VCaP (cell line): ENCODE results near the gene PLCL2.

Source experiments
- H3K27ac ChIP-seq: fragments of 450-650 bp; 2 replicates; pipeline ENCODE4 v1.5.1; 2017
- TF ChIP-seq, protein P1 (sequence below): fragments of 450-650 bp; conservative IDR thresholded peaks from 2 replicates; pipeline ENCODE4 v1.5.1; 2017; ENCODE audit warnings: mild to moderate bottlenecking, moderate library complexity

Gene PLCL2

DNA sequence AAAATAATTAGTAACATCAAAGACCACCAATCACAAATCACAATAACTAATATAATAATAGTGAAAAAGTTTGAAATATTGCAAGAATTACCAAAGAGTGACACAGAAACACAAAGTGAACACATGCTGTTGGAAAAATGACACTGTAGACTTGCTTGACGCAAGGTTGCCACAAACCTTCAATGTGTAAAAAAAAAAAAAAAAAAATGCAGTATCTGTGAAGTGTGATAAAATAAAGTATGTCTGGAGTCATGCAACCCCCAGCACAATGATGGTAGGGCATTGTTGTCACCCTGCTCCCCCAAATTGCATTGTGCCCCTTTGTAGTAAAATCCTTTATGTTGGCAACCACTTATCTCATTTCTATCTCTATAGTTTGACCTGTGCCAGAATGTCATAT, 190.6 kb downstream of the PLCL2 start:
- no peak overlapping the region for H3K27ac ChIP-seq
- TF ChIP-seq, protein P1, sequence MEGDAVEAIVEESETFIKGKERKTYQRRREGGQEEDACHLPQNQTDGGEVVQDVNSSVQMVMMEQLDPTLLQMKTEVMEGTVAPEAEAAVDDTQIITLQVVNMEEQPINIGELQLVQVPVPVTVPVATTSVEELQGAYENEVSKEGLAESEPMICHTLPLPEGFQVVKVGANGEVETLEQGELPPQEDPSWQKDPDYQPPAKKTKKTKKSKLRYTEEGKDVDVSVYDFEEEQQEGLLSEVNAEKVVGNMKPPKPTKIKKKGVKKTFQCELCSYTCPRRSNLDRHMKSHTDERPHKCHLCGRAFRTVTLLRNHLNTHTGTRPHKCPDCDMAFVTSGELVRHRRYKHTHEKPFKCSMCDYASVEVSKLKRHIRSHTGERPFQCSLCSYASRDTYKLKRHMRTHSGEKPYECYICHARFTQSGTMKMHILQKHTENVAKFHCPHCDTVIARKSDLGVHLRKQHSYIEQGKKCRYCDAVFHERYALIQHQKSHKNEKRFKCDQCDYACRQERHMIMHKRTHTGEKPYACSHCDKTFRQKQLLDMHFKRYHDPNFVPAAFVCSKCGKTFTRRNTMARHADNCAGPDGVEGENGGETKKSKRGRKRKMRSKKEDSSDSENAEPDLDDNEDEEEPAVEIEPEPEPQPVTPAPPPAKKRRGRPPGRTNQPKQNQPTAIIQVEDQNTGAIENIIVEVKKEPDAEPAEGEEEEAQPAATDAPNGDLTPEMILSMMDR: no peak

DNA sequence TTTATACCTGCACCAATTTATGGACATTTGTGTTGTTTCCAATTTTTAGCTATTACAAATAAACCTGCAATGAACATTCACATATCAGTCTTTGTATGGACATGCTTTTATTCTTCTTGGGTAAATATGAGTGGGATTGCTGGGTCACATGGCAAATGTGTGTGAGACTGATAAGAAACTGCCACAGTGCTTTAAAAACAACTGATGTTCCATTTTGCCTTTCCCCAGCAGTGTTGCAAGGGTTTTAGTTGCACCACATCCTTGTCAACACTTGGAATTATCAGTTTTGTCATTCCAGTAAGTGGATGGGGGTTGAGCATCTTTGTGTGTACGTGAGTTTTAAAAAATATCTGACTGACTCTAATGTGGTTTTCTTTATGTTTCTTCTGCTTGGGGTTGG, 191.2 kb downstream of the PLCL2 start:
- H3K27ac ChIP-seq: no peak overlapping the region
- TF ChIP-seq, protein P1: no peak

DNA sequence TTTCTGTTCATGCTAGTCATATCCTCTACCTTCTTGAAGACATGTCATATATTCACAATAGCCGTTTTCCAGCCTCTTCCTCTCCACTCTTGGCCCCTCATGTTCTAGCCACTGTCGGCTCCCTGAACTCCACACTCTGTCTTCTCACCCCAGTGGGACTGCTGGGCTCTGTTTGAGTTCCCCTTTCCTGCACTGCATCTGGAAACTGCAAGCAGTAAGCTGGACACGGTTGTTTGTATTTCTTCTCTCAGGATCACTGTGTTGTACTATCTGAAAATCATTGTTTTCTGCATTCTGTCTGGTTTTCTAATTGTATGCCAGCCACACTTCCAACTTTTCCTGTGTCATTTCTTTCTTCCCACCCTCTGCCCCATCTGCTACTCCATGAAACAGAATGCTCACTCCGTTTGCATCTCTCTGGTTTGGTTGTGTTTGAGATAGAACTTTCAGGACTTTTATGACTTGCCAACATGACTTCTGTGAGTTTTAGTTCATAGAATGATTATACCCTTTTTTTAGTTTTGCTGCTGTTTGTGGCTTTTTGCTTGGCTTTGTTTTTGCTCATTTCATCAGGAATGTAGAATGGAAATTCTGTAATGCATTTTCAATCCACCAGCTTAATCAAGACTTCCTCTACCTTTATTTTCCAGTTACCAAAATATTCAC, 192.3 kb downstream of the PLCL2 start:
- TF ChIP-seq, protein P1: no peak
- no peak overlapping the region for H3K27ac ChIP-seq

DNA sequence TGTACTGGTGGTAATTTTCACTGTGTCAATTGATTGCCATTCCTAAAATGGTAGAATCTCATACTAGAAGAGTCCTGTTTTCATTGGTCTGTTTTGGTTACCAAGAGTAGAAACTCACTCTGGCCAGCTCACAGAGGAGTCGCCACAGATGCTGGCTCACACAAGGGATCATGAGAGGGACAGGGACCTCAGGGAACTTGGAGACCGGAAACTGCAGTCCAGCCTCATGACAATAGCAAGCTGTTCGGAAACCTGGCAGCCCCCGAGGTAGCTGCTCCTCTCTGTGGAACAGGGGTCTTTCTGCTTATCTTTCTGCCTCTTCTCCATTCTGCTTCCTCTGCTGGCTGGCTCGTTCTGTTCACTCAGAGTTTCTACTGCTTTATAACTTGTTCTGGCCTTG, 192.9 kb downstream of the PLCL2 start:
- TF ChIP-seq, protein P1: no peak
- no peak overlapping the region for H3K27ac ChIP-seq

DNA sequence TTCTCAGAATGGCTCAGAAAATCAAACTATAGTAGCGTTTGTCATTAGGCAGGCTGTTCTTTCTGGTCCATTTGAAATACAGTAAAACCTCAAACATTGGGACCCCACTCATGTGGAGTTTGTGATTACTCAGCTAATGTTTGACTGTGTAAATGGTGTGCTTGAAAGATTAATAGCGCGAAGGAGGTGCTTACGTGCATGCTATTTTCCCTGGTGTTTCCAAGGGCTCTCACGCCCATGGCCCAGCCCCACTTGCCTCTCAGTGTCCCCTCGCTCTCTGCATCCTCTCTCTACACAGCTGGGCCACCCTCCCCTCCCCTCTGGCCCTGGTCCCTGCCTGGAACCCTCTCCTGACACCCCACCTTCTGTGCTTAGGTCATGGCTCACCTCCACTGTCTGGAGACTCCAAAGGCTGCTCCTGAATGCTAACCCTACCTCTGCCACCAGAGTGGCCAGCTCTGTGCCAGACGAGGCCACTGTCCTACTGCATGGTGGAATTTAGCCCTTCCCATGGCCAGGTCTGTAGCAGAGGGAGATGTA, 194.2 kb downstream of the PLCL2 start:
- TF ChIP-seq, protein P1: no peak
- no peak overlapping the region for H3K27ac ChIP-seq

DNA sequence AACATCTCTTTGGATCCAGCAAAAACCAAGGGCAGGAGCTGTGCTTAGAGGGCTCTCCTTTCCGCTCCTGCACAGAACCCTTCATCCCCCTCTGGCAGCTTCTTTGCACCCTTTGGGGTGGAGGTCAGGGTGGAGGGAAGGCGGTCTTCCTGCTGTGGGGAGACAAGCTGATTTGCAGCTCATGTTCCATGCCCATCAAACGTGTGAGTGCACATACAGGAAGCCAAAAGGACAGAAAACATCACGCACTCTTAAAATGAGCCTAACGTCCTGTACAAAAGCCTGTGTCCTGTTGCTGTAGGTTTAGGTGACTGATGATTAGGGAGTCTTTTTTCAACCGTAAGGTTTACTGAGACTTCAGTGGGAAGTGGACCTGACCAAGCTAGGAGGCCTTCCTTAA, 195.2 kb downstream of the PLCL2 start:
- no peak overlapping the region for H3K27ac ChIP-seq
- TF ChIP-seq, protein P1: no peak

DNA sequence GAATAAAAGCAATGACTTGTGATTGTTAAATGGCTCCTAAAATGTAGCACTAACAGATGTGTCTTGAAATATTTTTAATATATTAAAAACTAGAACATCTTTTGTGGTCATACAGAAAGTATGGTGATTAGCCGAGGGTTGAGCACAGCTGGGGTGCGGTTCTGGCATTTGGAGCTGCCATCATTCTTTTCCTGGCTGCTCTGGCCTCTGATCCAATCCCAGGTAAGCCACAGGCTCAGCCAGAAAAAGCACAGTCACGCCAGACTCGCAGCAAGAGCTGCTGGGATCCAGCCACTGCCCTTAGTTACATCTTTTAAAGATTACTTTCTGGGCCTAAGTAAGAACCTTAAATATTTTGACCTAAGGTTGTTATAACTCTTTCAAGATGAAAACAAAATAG, 196.8 kb downstream of the PLCL2 start:
- no peak overlapping the region for H3K27ac ChIP-seq
- TF ChIP-seq, protein P1: no peak
